Measurements from ENCODE around the gene NEK9. TPM values are rescaled to one million over a fixed set of nuclear protein-coding genes. Genes with fewer than 3 reads are reported as not detected.

Gene NEK9
- total RNA-seq, 1 experiment from 2014 or later = 50.8 TPM

DNA sequence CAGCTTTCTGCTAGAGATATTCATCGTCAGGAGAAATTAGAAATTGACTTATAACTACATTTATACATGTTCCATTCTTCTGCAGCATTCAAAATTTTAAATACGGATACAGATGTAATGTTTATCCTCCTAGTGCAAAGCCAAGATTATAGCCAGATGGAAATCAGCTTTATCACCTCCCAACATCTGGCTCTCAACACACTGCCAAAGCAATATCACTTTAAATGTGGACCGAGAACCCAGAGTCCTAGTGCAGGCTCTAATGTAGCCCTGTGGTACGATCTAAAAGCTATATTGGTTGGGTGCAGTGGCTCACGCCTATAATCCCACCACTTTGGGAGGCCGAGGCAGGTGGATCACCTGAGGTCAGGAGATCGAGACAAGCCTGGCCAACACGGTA is 82.1 kb downstream of the NEK9 start (continued):
- TF ChIP-seq, protein P1, sequence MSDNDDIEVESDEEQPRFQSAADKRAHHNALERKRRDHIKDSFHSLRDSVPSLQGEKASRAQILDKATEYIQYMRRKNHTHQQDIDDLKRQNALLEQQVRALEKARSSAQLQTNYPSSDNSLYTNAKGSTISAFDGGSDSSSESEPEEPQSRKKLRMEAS (CRISPR knock-in tag; IDR thresholded peaks at IDR 0.05) = no peak
- TF ChIP-seq TEAD4 (CRISPR knock-in tag; IDR thresholded peaks at IDR 0.05) = no peak
- no peak for TF ChIP-seq ATF1 (CRISPR knock-in tag; IDR thresholded peaks at IDR 0.05)
- TF ChIP-seq, protein P2, sequence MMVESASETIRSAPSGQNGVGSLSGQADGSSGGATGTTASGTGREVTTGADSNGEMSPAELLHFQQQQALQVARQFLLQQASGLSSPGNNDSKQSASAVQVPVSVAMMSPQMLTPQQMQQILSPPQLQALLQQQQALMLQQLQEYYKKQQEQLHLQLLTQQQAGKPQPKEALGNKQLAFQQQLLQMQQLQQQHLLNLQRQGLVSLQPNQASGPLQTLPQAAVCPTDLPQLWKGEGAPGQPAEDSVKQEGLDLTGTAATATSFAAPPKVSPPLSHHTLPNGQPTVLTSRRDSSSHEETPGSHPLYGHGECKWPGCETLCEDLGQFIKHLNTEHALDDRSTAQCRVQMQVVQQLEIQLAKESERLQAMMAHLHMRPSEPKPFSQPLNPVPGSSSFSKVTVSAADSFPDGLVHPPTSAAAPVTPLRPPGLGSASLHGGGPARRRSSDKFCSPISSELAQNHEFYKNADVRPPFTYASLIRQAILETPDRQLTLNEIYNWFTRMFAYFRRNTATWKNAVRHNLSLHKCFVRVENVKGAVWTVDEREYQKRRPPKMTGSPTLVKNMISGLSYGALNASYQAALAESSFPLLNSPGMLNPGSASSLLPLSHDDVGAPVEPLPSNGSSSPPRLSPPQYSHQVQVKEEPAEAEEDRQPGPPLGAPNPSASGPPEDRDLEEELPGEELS (CRISPR knock-in tag; IDR thresholded peaks at IDR 0.05) = no peak
- TF ChIP-seq, protein P3, sequence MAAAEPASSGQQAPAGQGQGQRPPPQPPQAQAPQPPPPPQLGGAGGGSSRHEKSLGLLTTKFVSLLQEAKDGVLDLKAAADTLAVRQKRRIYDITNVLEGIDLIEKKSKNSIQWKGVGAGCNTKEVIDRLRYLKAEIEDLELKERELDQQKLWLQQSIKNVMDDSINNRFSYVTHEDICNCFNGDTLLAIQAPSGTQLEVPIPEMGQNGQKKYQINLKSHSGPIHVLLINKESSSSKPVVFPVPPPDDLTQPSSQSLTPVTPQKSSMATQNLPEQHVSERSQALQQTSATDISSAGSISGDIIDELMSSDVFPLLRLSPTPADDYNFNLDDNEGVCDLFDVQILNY (CRISPR knock-in tag; IDR thresholded peaks at IDR 0.05) = no peak
- no peak for TF ChIP-seq ZNF416 (CRISPR knock-in tag; IDR thresholded peaks at IDR 0.05)
- TF ChIP-seq, protein P4, sequence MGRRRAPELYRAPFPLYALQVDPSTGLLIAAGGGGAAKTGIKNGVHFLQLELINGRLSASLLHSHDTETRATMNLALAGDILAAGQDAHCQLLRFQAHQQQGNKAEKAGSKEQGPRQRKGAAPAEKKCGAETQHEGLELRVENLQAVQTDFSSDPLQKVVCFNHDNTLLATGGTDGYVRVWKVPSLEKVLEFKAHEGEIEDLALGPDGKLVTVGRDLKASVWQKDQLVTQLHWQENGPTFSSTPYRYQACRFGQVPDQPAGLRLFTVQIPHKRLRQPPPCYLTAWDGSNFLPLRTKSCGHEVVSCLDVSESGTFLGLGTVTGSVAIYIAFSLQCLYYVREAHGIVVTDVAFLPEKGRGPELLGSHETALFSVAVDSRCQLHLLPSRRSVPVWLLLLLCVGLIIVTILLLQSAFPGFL (CRISPR knock-in tag; IDR thresholded peaks at IDR 0.05; ENCODE audit: borderline replicate concordance) = no peak

DNA sequence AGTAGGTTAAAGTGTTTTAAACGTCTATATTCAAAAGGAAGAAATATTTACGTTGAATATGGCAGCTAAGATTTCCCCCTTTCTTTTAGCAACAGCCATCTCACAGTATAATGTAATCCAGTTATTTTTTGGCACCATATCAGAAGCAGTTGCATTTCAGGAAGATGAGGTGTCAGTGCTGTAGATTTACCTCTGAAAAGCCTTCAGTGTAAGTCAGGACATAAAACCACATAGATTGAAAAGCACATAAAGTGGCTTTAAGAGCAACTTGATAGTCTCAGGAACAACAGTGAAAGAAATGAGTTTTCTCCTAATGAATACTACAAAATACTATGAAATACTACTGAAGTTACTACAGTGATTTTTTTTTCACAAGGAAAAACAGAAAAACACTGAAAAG is 82.5 kb downstream of the NEK9 start:
- H3K36me3 Mint-ChIP-seq = peaks cover 18% of the 10 kb centered on the region
- H3K4me1 Mint-ChIP-seq = no peaks in the 10 kb centered on the region; the same call in 1 of the 2 replicates
- TF ChIP-seq, protein P5, sequence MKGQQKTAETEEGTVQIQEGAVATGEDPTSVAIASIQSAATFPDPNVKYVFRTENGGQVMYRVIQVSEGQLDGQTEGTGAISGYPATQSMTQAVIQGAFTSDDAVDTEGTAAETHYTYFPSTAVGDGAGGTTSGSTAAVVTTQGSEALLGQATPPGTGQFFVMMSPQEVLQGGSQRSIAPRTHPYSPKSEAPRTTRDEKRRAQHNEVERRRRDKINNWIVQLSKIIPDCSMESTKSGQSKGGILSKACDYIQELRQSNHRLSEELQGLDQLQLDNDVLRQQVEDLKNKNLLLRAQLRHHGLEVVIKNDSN (CRISPR knock-in tag; IDR thresholded peaks at IDR 0.05) = no peak
- TF ChIP-seq HMGA2 (CRISPR knock-in tag; IDR thresholded peaks at IDR 0.05) (no peak), MXD4 (CRISPR knock-in tag; IDR thresholded peaks at IDR 0.05; ENCODE audit: borderline replicate concordance) (no peak), ZNF121 (CRISPR knock-in tag; IDR thresholded peaks at IDR 0.05) (no peak), SP1 (CRISPR knock-in tag; conservative IDR thresholded peaks at IDR 0.05) (no peak), SMAD4 (CRISPR knock-in tag; IDR thresholded peaks at IDR 0.05) (no peak), ZNF416 (CRISPR knock-in tag; IDR thresholded peaks at IDR 0.05) (no peak)
- TF ChIP-seq, protein P6, sequence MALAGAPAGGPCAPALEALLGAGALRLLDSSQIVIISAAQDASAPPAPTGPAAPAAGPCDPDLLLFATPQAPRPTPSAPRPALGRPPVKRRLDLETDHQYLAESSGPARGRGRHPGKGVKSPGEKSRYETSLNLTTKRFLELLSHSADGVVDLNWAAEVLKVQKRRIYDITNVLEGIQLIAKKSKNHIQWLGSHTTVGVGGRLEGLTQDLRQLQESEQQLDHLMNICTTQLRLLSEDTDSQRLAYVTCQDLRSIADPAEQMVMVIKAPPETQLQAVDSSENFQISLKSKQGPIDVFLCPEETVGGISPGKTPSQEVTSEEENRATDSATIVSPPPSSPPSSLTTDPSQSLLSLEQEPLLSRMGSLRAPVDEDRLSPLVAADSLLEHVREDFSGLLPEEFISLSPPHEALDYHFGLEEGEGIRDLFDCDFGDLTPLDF (CRISPR knock-in tag; IDR thresholded peaks at IDR 0.05) = no peak
- TF ChIP-seq, protein P7, sequence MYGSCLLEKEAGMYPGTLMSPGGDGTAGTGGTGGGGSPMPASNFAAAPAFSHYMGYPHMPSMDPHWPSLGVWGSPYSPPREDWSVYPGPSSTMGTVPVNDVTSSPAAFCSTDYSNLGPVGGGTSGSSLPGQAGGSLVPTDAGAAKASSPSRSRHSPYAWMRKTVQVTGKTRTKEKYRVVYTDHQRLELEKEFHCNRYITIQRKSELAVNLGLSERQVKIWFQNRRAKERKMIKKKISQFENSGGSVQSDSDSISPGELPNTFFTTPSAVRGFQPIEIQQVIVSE (CRISPR knock-in tag; IDR thresholded peaks at IDR 0.05; ENCODE audit: borderline replicate concordance) = no peak
- TF ChIP-seq, protein P8, sequence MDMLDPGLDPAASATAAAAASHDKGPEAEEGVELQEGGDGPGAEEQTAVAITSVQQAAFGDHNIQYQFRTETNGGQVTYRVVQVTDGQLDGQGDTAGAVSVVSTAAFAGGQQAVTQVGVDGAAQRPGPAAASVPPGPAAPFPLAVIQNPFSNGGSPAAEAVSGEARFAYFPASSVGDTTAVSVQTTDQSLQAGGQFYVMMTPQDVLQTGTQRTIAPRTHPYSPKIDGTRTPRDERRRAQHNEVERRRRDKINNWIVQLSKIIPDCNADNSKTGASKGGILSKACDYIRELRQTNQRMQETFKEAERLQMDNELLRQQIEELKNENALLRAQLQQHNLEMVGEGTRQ (CRISPR knock-in tag; IDR thresholded peaks at IDR 0.05) = no peak
- TF ChIP-seq, protein P9, sequence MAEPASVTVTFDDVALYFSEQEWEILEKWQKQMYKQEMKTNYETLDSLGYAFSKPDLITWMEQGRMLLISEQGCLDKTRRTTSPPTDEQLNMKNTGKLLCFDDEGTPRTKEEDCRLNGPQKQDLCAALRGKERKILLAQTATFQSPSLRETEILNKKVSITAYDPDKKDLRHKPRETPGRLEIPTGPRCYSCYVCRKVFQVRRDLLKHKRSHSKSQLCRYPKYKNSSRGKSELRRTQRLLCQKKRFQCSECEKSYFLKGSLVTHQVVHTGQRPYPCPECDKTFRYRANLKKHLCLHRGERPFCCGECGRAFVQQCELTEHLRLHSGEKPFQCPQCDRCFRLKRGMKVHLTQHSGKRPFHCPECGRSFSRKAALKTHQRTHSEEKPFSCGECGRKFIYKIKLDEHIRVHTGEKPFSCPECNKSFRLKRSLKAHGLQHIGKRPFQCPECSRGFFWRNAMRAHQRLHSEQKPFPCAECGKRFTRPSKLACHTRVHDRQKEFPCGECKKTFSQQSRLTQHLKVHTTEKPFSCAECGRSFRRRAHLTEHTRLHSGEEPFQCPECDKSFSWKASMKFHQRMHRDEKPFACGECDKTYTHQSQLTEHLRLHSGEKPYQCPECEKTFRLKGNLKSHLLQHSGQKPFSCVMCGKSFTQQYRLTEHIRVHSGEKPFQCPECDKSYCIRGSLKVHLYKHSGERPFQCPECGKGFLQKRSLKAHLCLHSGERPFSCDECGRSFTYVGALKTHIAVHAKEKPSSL (CRISPR knock-in tag; conservative IDR thresholded peaks at IDR 0.05) = no peak
- TF ChIP-seq, protein P10, sequence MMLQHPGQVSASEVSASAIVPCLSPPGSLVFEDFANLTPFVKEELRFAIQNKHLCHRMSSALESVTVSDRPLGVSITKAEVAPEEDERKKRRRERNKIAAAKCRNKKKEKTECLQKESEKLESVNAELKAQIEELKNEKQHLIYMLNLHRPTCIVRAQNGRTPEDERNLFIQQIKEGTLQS (CRISPR knock-in tag; conservative IDR thresholded peaks at IDR 0.05) = no peak
- DNase-seq (ENCODE audit: low spot score) (no peak), ATAC-seq (no peak)
- CTCF ChIA-PET = interaction anchor here (0.7 kb wide), 1 partner anchor 183 kb away, joined by 3 read pairs; no protein-coding TSS in a partner anchor
- POLR2A ChIA-PET = no interaction called here
- H3K27me3 Mint-ChIP-seq (ENCODE audit: low read depth) = no peaks in the 10 kb centered on the region
- 0 out of 2 replicates have a peak overlapping the region, but pooled peaks have one; percentile 54 for H3K27ac Mint-ChIP-seq
- no peak overlapping the region for H3K4me3 Mint-ChIP-seq
- no peaks in the 10 kb centered on the region for H3K9me3 Mint-ChIP-seq
